SK-N-SH treated with all-trans-retinoic acid at 6 μM for 48 hours (cell line): ENCODE data around the gene SORL1.

ENCODE experiments used
- BACH2 ChIP-seq: fragments of 250-450 bp; sonication (Bioruptor Pico); IDR thresholded peaks from 2 replicates; pipeline ENCODE4 v1.9.0; 2021; ENCODE audit warnings: mild to moderate bottlenecking, borderline replicate concordance
- CREB5 ChIP-seq: fragments of 250-450 bp; sonication (Bioruptor Pico); IDR thresholded peaks from 2 replicates; pipeline ENCODE4 v1.5.1; 2020; ENCODE audit warnings: low read depth, mild to moderate bottlenecking, moderate library complexity
- CSDC2 ChIP-seq: fragments of 250-450 bp; sonication (Bioruptor Pico); IDR thresholded peaks from 2 replicates; pipeline ENCODE4 v1.5.0; 2020; ENCODE audit warnings: mild to moderate bottlenecking, moderate library complexity
- CSRNP3 ChIP-seq: fragments of 250-450 bp; sonication (Bioruptor Pico); IDR thresholded peaks from 2 replicates; pipeline ENCODE4 v1.5.1; 2021; ENCODE audit warnings: mild to moderate bottlenecking, moderate library complexity
- ISL1 ChIP-seq: fragments of 250-450 bp; sonication (Bioruptor Pico); IDR thresholded peaks from 2 replicates; pipeline ENCODE4 v2.1.2; 2022; ENCODE audit warnings: mild to moderate bottlenecking, moderate library complexity
- OSR1 ChIP-seq: fragments of 250-450 bp; sonication (Bioruptor Pico); IDR thresholded peaks from 2 replicates; pipeline ENCODE4 v1.8.0; 2022; ENCODE audit warnings: moderate library complexity, mild to moderate bottlenecking, inconsistent platforms
- PATZ1 ChIP-seq: fragments of 250-450 bp; sonication (Bioruptor Pico); IDR thresholded peaks from 2 replicates; pipeline ENCODE4 v1.8.0; 2020; ENCODE audit warnings: mild to moderate bottlenecking, moderate library complexity, borderline replicate concordance
- POU6F1 ChIP-seq: fragments of 250-450 bp; sonication (Bioruptor Pico); IDR thresholded peaks from 2 replicates; pipeline ENCODE4 v1.8.0; 2021; ENCODE audit warnings: low read depth, mild to moderate bottlenecking, moderate library complexity, borderline replicate concordance
- RARB ChIP-seq: fragments of 250-450 bp; sonication (Bioruptor Pico); IDR thresholded peaks from 2 replicates; pipeline ENCODE4 v1.8.0; 2021; ENCODE audit warnings: mild to moderate bottlenecking, moderate library complexity
- TSHZ2 ChIP-seq: fragments of 250-450 bp; sonication (Bioruptor Pico); IDR thresholded peaks from 2 replicates; pipeline ENCODE4 v1.5.0; 2020; ENCODE audit warnings: mild to moderate bottlenecking, moderate library complexity
- ZC3H10 ChIP-seq: fragments of 250-450 bp; sonication (Bioruptor Pico); IDR thresholded peaks from 2 replicates; pipeline ENCODE4 v1.5.1; 2021; ENCODE audit warnings: mild to moderate bottlenecking, moderate library complexity
- ZFP3 ChIP-seq: fragments of 250-450 bp; sonication (Bioruptor Pico); IDR thresholded peaks from 2 replicates; pipeline ENCODE4 v1.5.0; 2020; ENCODE audit warnings: mild to moderate bottlenecking, moderate library complexity
- ZFP30 ChIP-seq: fragments of 450-650 bp; formaldehyde crosslinking; IDR thresholded peaks from 2 replicates; pipeline ENCODE4 v1.5.0; 2022; ENCODE audit warnings: mild to moderate bottlenecking, moderate library complexity
- ZNF8 ChIP-seq: fragments of 450-650 bp; formaldehyde crosslinking; IDR thresholded peaks from 2 replicates; pipeline ENCODE4 v1.5.0; 2020; ENCODE audit warnings: mild to moderate bottlenecking, moderate library complexity

GRCh38 chr11:121408830-121409229 is 43.3 kb upstream of the SORL1 start:
- no peak for TF ChIP-seq ZC3H10 (CRISPR knock-in tag)
- no peak for TF ChIP-seq CSDC2 (CRISPR knock-in tag)
- no peak for TF ChIP-seq PATZ1
- no peak for TF ChIP-seq OSR1 (CRISPR knock-in tag)
- no peak for TF ChIP-seq CSRNP3 (CRISPR knock-in tag)
- TF ChIP-seq ZFP30 (CRISPR knock-in tag): no peak
- TF ChIP-seq CREB5 (CRISPR knock-in tag): no peak
- TF ChIP-seq POU6F1: no peak
- no peak for TF ChIP-seq RARB (CRISPR knock-in tag)
- TF ChIP-seq TSHZ2: no peak
- TF ChIP-seq ZFP3: no peak
- TF ChIP-seq ZNF8 (CRISPR knock-in tag): no peak
- no peak for TF ChIP-seq BACH2 (CRISPR knock-in tag)
- no peak for TF ChIP-seq ISL1
